Hepatocyte (in vitro differentiated cells): ENCODE results near the gene KCNK15. TPM values are rescaled to one million over a fixed set of nuclear protein-coding genes. Genes with fewer than 3 reads are reported as not detected.
A peak's percentile ranks its signal among the peaks of the same experiment; 100 is the strongest.

ENCODE experiments used
- DNase-seq: peaks from one replicate; pipeline ENCODE4 v3.0.0-alpha.2; 2016; ENCODE audit warnings: low spot score
- H2AFZ ChIP-seq: fragments of 200-600 bp; sonication (generic); 2 replicates; pipeline ENCODE4 v1.6.0; 2016; ENCODE audit warnings: antibody characterized with exemption, mild to moderate bottlenecking
- H3K27ac ChIP-seq: fragments of 200-600 bp; sonication (generic); 2 replicates; pipeline ENCODE4 v1.5.1; 2016; ENCODE audit warnings: mild to moderate bottlenecking
- H3K27me3 ChIP-seq: fragments of 200-600 bp; sonication (generic); 2 replicates; pipeline ENCODE4 v1.6.1; 2016
- H3K36me3 ChIP-seq: fragments of 200-600 bp; sonication (generic); replicated peaks from 2 replicates; pipeline ENCODE4 v1.5.1; 2016; ENCODE audit warnings: low read depth; ENCODE audit not compliant: insufficient read depth
- H3K4me1 ChIP-seq: fragments of 200-600 bp; sonication (generic); 2 replicates; pipeline ENCODE4 v1.5.1; 2016; ENCODE audit warnings: mild to moderate bottlenecking, moderate library complexity; ENCODE audit not compliant: insufficient read depth
- H3K4me2 ChIP-seq: fragments of 200-600 bp; sonication (generic); 2 replicates; pipeline ENCODE4 v1.6.0; 2016
- H3K4me3 ChIP-seq: fragments of 200-600 bp; sonication (generic); 2 replicates; pipeline ENCODE4 v1.5.1; 2016; ENCODE audit warnings: mild to moderate bottlenecking
- H3K79me2 ChIP-seq: fragments of 200-600 bp; sonication (generic); 2 replicates; pipeline ENCODE4 v1.6.0; 2017; ENCODE audit warnings: mild to moderate bottlenecking
- H3K9me2 ChIP-seq: fragments of 200-600 bp; sonication (generic); replicated peaks from 2 replicates; pipeline ENCODE4 v1.6.0; 2017; ENCODE audit warnings: mild to moderate bottlenecking; ENCODE audit not compliant: insufficient read depth
- H3K9me3 ChIP-seq: fragments of 200-600 bp; sonication (generic); 2 replicates; pipeline ENCODE4 v1.5.1; 2016; ENCODE audit warnings: low read depth, mild to moderate bottlenecking
- H4K20me1 ChIP-seq: fragments of 200-600 bp; sonication (generic); 2 replicates; pipeline ENCODE4 v1.6.0; 2016; ENCODE audit warnings: mild to moderate bottlenecking; ENCODE audit not compliant: insufficient read depth, poor library complexity, severe bottlenecking
- CTCF ChIP-seq: fragments of 200-600 bp; sonication (generic); IDR thresholded peaks from 2 replicates; pipeline ENCODE4 v1.5.1; 2016; ENCODE audit warnings: antibody characterized with exemption, mild to moderate bottlenecking; ENCODE audit not compliant: poor library complexity
- EZH2 ChIP-seq: fragments of 200-600 bp; sonication (generic); IDR thresholded peaks from 2 replicates; pipeline ENCODE4 v1.6.1; 2016; ENCODE audit warnings: antibody characterized with exemption, mild to moderate bottlenecking, borderline replicate concordance
- EZH2phosphoT487 ChIP-seq: fragments of 200-600 bp; sonication (generic); IDR thresholded peaks from one replicate; pipeline ENCODE4 v1.6.1; 2018; ENCODE audit warnings: antibody characterized with exemption, mild to moderate bottlenecking, low read depth, moderate library complexity; ENCODE audit not compliant: unreplicated experiment, severe bottlenecking
- WGBS: methylation state at CpG from one replicate; pipeline ENCODE4 v1.1.6; 2016; ENCODE audit warnings: low lambda C conversion rate; ENCODE audit errors: missing lambda C conversion rate; 5-methylcytosine and 5-hydroxymethylcytosine counted together
- polyA plus RNA-seq: library from polyadenylated mRNA; unstranded; fragments of >200 nt; fragmentation: Nextera tagmentation; extraction: Ambion mirVana; gene quantifications from 2 replicates; pipeline ENCODE4 v1.2.1, GENCODE V29; 2016
- total RNA-seq: library from RNA; depleted of rRNA; stranded (reverse); fragments of >200 nt; gene quantifications from 2 replicates; pipeline ENCODE4 v1.2.3, GENCODE V29; 2014

Gene KCNK15
- total and polyA plus RNA-seq, 2 experiments from 2014 or later, result 1.7 to 4.3 TPM

GRCh38 chr20:44776980-44777379, 31.3 kb downstream of the KCNK15 start:
- no peaks in the 10 kb centered on the region for H3K27me3 ChIP-seq
- 11% methylated on average over 7 of the region's 7 CpGs for WGBS
- no peak overlapping the region for H3K4me2 ChIP-seq
- TF ChIP-seq CTCF (no peak), EZH2 (no peak), EZH2phosphoT487 (no peak)
- no peaks in the 10 kb centered on the region for H3K9me3 ChIP-seq
- no peak overlapping the region for H2AFZ ChIP-seq
- no peaks in the 10 kb centered on the region for H3K4me1 ChIP-seq
- H3K27ac ChIP-seq, result no peak overlapping the region
- H4K20me1 ChIP-seq, result no peaks in the 10 kb centered on the region
- H3K36me3 ChIP-seq, result no peaks in the 10 kb centered on the region
- H3K79me2 ChIP-seq, result no peaks in the 10 kb centered on the region
- H3K9me2 ChIP-seq, result no peaks in the 10 kb centered on the region
- peak; percentile 54 for DNase-seq
- H3K4me3 ChIP-seq, result no peak overlapping the region

DNA sequence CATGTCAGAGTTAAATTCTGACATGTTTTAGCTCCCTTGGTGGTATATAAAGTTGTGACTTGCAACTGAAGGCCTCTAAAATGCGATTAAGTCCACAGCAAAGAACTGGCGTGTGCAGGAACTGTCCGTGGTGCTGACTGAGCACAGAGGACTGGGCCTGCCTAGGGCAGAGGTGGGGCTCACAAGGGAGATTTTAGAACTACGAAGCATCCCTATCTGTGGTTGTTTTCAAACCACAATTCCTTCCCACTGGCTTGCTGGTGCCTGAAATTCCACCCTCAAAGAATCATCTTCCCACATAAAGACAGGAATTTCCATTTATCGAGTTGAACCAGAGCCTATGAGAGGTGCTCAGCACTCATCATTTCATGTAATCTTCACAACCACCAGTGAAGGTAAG, 34.6 kb downstream of the KCNK15 start:
- H3K79me2 ChIP-seq, result no peaks in the 10 kb centered on the region
- no peaks in the 10 kb centered on the region for H3K9me2 ChIP-seq
- H3K27me3 ChIP-seq, result no peaks in the 10 kb centered on the region
- H3K4me2 ChIP-seq, result no peak overlapping the region
- no peak overlapping the region for H3K27ac ChIP-seq
- TF ChIP-seq EZH2 (no peak), CTCF (no peak), EZH2phosphoT487 (no peak)
- H3K4me3 ChIP-seq, result no peak overlapping the region
- H2AFZ ChIP-seq, result no peak overlapping the region
- no peaks in the 10 kb centered on the region for H4K20me1 ChIP-seq
- peak; percentile 83 for DNase-seq
- H3K4me1 ChIP-seq, result no peaks in the 10 kb centered on the region
- no peaks in the 10 kb centered on the region for H3K9me3 ChIP-seq
- WGBS, result 36% methylated on average over 5 of the region's 5 CpGs
- no peaks in the 10 kb centered on the region for H3K36me3 ChIP-seq

- H3K27ac ChIP-seq, result no peak overlapping the region
- no peak for TF ChIP-seq EZH2phosphoT487
- TF ChIP-seq EZH2, result no peak
- no peak for TF ChIP-seq CTCF
- no peaks in the 10 kb centered on the region for H3K36me3 ChIP-seq
- no peaks in the 10 kb centered on the region for H3K9me3 ChIP-seq
- no peaks in the 10 kb centered on the region for H3K4me1 ChIP-seq
- H2AFZ ChIP-seq, result no peak overlapping the region
- no peaks in the 10 kb centered on the region for H3K9me2 ChIP-seq
- no peaks in the 10 kb centered on the region for H3K27me3 ChIP-seq
- no peaks in the 10 kb centered on the region for H3K79me2 ChIP-seq
- H3K4me3 ChIP-seq, result no peak overlapping the region
- H4K20me1 ChIP-seq, result no peaks in the 10 kb centered on the region
- H3K4me2 ChIP-seq, result no peak overlapping the region
- no peak for DNase-seq
- WGBS, result 78% methylated on average over 3 of the region's 3 CpGs
Measured at GRCh38 chr20:44781118-44781517, 35.5 kb downstream of the KCNK15 start.

GRCh38 chr20:44781791-44782190, 36.1 kb downstream of the KCNK15 start:
- Histone ChIP-seq H3K27me3 (no peaks in the 10 kb centered on the region), H3K36me3 (no peaks in the 10 kb centered on the region), H3K9me3 (no peaks in the 10 kb centered on the region), H3K4me3 (no peak overlapping the region), H2AFZ (no peak overlapping the region), H3K4me1 (no peaks in the 10 kb centered on the region), H3K27ac (no peak overlapping the region), H4K20me1 (no peaks in the 10 kb centered on the region), H3K4me2 (no peak overlapping the region), H3K9me2 (no peaks in the 10 kb centered on the region), H3K79me2 (no peaks in the 10 kb centered on the region)
- no peak for TF ChIP-seq EZH2phosphoT487
- no peak for TF ChIP-seq CTCF
- no peak for TF ChIP-seq EZH2
- DNase-seq, result no peak
- 80% methylated on average over 3 of the region's 3 CpGs for WGBS
